MCF 10A (cell line): ENCODE measurements around the gene TBATA. TPM values are rescaled to one million over a fixed set of nuclear protein-coding genes. Genes with fewer than 3 reads are reported as not detected.

Experiments
- BruUV-seq: library from RNA; stranded (reverse); fragments of 400-500 nt; replicated peaks from 2 replicates; lab custom pipeline; 2021; lab: Mats Ljungman, UMichigan
- CTCF ChIA-PET: fragments of 300-600 bp; sonication (Branson Sonifier 250); formaldehyde crosslinking; extraction: SDS; loops from one replicate; lab custom pipeline; 2021; ENCODE audit warnings: antibody characterized with exemption, inconsistent platforms; lab: Yijun Ruan, JAX
- POLR2A ChIA-PET: fragments of 300-600, 350-650 bp; sonication (Branson Sonifier 250); formaldehyde crosslinking; extraction: SDS; loops from one replicate; lab custom pipeline; 2020; ENCODE audit warnings: antibody characterized with exemption, inconsistent platforms; lab: Yijun Ruan, JAX
- DNase-seq: peaks from one replicate; pipeline ENCODE4 v3.0.0-alpha.2; 2018; ENCODE audit not compliant: unreplicated experiment
- H3K27ac Mint-ChIP-seq: one replicate; pipeline ENCODE4 v1.8.0; 2022; ENCODE audit warnings: mild to moderate bottlenecking, low read depth, mixed read lengths; ENCODE audit not compliant: unreplicated experiment
- H3K27me3 Mint-ChIP-seq: one replicate; pipeline ENCODE4 v1.8.0; 2022; ENCODE audit warnings: mixed read lengths; ENCODE audit not compliant: insufficient read depth, unreplicated experiment
- H3K36me3 Mint-ChIP-seq: one replicate; pipeline ENCODE4 v1.8.0; 2022; ENCODE audit warnings: mild to moderate bottlenecking, moderate library complexity, mixed read lengths; ENCODE audit not compliant: insufficient read depth, unreplicated experiment
- H3K4me1 Mint-ChIP-seq: one replicate; pipeline ENCODE4 v1.8.0; 2022; ENCODE audit warnings: mixed read lengths; ENCODE audit not compliant: insufficient read depth, unreplicated experiment
- H3K4me3 Mint-ChIP-seq: one replicate; pipeline ENCODE4 v1.8.0; 2022; ENCODE audit warnings: mild to moderate bottlenecking, moderate library complexity, mixed read lengths; ENCODE audit not compliant: unreplicated experiment
- H3K9me3 Mint-ChIP-seq: one replicate; pipeline ENCODE4 v1.8.0; 2022; ENCODE audit warnings: mixed read lengths; ENCODE audit not compliant: unreplicated experiment
- intact Hi-C: fragments of 100-400 bp; cut with micrococcal nuclease; formaldehyde crosslinking; loops from 2 replicates; pipeline ENCODE4 v1.14.1; 2022
- total RNA-seq: library from RNA; stranded (reverse); gene quantifications from 2 replicates; pipeline ENCODE4 v1.2.3, GENCODE V29; 2022
- TF ChIP-seq, protein P1 (sequence below): fragments of 200-600 bp; IDR thresholded peaks from one replicate; pipeline ENCODE4 v1.8.0; 2022; ENCODE audit warnings: antibody characterized with exemption, mild to moderate bottlenecking; ENCODE audit not compliant: unreplicated experiment

TBATA gene
- total RNA-seq, 1 experiment from 2014 or later, result not detected

DNA sequence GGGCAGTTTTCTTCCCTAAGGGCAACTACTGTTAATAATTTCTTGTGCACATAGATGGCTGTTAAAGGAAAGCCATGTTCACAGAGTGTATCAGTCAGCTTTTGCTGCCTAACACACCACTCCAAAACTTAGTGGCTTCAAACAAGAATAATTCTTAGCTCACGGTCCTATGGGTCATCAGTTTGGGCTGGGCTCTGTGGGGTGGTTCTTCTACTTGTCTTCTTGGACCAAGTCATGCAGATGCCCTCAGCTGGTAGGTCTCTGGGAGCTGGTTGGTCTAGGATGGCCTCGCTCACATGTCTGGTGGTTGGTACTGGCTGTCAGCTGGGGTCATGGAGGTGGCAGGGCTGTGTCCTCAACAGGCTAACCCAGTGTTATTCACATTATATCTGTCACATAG, 39.6 kb downstream of the TBATA start:
- no peak for DNase-seq
- CTCF ChIA-PET, result interaction anchor here (0.5 to 1.2 kb wide), 5 partner anchors 12 to 195 kb away, joined by 3 to 4 read pairs (median 4); no protein-coding TSS in a partner anchor
- BruUV-seq, result no TSS peak
- intact Hi-C loops, result no loop called here
- H3K27me3 Mint-ChIP-seq, result no peaks in the 10 kb centered on the region
- H3K9me3 Mint-ChIP-seq, result no peaks in the 10 kb centered on the region
- no peak overlapping the region for H3K4me3 Mint-ChIP-seq
- TF ChIP-seq, protein P1, sequence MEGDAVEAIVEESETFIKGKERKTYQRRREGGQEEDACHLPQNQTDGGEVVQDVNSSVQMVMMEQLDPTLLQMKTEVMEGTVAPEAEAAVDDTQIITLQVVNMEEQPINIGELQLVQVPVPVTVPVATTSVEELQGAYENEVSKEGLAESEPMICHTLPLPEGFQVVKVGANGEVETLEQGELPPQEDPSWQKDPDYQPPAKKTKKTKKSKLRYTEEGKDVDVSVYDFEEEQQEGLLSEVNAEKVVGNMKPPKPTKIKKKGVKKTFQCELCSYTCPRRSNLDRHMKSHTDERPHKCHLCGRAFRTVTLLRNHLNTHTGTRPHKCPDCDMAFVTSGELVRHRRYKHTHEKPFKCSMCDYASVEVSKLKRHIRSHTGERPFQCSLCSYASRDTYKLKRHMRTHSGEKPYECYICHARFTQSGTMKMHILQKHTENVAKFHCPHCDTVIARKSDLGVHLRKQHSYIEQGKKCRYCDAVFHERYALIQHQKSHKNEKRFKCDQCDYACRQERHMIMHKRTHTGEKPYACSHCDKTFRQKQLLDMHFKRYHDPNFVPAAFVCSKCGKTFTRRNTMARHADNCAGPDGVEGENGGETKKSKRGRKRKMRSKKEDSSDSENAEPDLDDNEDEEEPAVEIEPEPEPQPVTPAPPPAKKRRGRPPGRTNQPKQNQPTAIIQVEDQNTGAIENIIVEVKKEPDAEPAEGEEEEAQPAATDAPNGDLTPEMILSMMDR, result no peak
- no peaks in the 10 kb centered on the region for H3K36me3 Mint-ChIP-seq
- POLR2A ChIA-PET, result no interaction called here
- H3K27ac Mint-ChIP-seq, result no peak overlapping the region
- H3K4me1 Mint-ChIP-seq, result no peaks in the 10 kb centered on the region

DNA sequence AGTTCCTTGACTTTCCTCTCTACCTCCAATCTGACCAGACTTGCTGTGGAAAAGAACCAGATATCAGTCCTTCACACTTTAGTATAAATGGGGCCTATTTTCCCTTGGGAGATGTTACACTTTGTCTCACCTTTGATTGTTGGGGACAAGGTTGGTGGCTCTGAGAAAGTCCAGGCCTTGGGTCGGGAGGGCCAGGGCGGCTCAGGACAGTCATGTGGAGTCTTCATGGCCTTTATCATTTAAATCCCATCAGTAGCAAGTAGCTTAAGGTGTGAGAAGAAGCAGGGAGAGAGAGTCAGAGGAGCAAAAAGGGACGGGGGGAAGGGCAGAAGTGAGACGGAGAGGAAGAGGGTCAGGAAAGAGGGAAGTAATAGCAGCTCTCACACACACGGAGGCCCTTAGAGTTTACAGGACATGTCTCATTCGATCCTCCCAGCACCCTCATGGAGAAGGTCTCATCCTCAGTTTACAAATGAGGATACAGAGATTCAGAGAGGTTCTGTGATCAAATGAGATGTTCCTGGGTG, 40.5 kb downstream of the TBATA start:
- TF ChIP-seq, protein P1, result no peak
- Mint-ChIP-seq H3K36me3 (no peaks in the 10 kb centered on the region), H3K9me3 (no peaks in the 10 kb centered on the region), H3K4me3 (no peak overlapping the region), H3K27me3 (no peaks in the 10 kb centered on the region), H3K27ac (no peak overlapping the region), H3K4me1 (no peaks in the 10 kb centered on the region)
- no TSS peak for BruUV-seq
- no peak for DNase-seq
- ChIA-PET POLR2A (no interaction called here), CTCF (interaction anchor here (1.2 kb wide), 1 partner anchor 13 kb away, joined by 3 read pairs; no protein-coding TSS in a partner anchor)
- intact Hi-C loops, result no loop called here

DNA sequence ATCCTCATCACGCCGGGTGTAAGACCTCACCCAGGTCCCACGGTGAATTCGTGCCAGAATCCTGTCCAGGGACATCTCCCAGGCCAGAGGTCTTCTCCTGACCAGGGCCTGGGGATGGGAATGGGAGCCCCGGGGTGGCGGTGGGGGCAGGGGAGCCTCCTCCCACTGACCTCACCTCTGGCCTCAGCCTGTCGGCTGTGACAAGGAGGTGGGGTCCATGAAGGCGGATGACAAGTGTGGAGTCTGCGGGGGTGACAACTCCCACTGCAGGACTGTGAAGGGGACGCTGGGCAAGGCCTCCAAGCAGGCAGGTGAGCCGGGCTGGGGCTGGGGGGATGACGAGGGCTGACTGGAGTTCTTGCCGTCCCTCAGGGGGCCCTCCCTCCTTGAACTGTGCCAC, 41.3 kb downstream of the TBATA start:
- Mint-ChIP-seq H3K4me1 (no peaks in the 10 kb centered on the region), H3K27me3 (no peaks in the 10 kb centered on the region), H3K27ac (no peak overlapping the region), H3K36me3 (no peaks in the 10 kb centered on the region), H3K9me3 (no peaks in the 10 kb centered on the region), H3K4me3 (no peak overlapping the region)
- POLR2A ChIA-PET, result no interaction called here
- TF ChIP-seq, protein P1, result no peak
- no peak for DNase-seq
- BruUV-seq, result no TSS peak
- intact Hi-C loops, result no loop called here
- CTCF ChIA-PET, result no interaction called here

DNA sequence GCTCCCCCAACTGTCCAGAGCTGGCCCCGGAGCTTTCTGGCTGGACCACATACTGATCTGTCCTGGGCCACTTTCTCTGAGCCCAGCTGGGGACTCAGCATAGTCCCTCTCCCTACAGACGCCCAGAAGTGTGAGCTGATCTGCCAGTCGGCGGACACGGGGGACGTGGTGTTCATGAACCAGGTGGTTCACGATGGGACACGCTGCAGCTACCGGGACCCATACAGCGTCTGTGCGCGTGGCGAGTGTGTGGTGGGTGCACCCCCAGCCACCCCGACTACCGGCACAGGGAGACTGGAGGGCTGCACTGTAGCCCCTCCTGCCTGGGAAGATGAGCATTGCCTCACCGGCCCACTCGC, 41.8 kb downstream of the TBATA start:
- Mint-ChIP-seq H3K27ac (no peak overlapping the region), H3K36me3 (no peaks in the 10 kb centered on the region)
- POLR2A ChIA-PET, result interaction anchor here (0.7 kb wide), 1 partner anchor 13 kb away, joined by 3 read pairs; no protein-coding TSS in a partner anchor

More for the DNA sequence above, 41.8 kb downstream of the TBATA start:
- BruUV-seq, result no TSS peak
- H3K9me3 Mint-ChIP-seq, result no peaks in the 10 kb centered on the region
- CTCF ChIA-PET, result no interaction called here
- H3K27me3 Mint-ChIP-seq, result no peaks in the 10 kb centered on the region
- TF ChIP-seq, protein P1, result no peak
- no peak overlapping the region for H3K4me3 Mint-ChIP-seq
- intact Hi-C loops, result no loop called here
- H3K4me1 Mint-ChIP-seq, result no peaks in the 10 kb centered on the region
- DNase-seq, result no peak
